Prostate gland (tissue), 2 donors: ENCODE data around the gene NAPA.

Experiments used
- CTCF ChIP-seq, 4 experiments: fragments of 200-600 bp in 2 of 4; fragments of 450-650 bp in 2 of 4; sonication (generic) in 2 of 4; IDR thresholded peaks; 1 replicate in 3 of 4; 2 replicates in 1 of 4; pipeline ENCODE4 v1.5.1; 2016 to 2019; ENCODE audit warnings: antibody characterized with exemption in 4 of 4, mild to moderate bottlenecking in 2 of 4, moderate library complexity in 2 of 4
- POLR2AphosphoS5 ChIP-seq: sonication (generic); formaldehyde crosslinking; IDR thresholded peaks from one replicate; pipeline ENCODE4 v1.6.1; 2017; ENCODE audit warnings: antibody characterized with exemption

- TF ChIP-seq CTCF (IDR thresholded peaks at IDR 0.05): no peak
- no peak for TF ChIP-seq POLR2AphosphoS5
Measured at GRCh38 chr19:47529018-47529742, 14.3 kb upstream of the NAPA start.
